ENCODE measurements around the gene EPHA3. TPM values are rescaled to one million over a fixed set of nuclear protein-coding genes. Genes with fewer than 3 reads are reported as not detected.

The EPHA3 gene
- total and polyA plus RNA-seq, 11 donors: 1.0 to 9.4 (median 3.5) TPM

DNA sequence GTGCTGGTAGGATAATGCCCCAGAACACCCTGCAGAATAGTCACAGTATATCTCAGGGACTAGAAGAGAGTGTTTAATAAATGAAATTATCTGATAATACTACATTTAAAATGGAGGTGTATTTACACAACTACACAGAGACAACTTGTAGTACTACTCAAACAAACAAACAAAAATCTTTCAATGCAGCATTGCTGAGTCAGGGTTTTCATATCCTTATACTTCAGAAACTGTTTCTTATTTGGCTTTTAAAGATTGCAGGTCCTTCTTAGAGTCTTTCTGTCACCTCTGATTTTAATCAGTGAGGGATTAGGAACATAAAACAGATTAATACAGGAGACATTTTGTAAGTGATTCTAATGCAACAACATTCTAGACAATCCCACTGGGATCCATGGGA, 57.4 kb downstream of the EPHA3 start:
- DNase-seq (no peak), ATAC-seq (no peak)
- Histone ChIP-seq H3K27me3 (no peaks in the 10 kb centered on the region), H3K27ac (no peak overlapping the region), H3K36me3 (no peaks in the 10 kb centered on the region), H3K4me3 (no peak overlapping the region), H3K9me3 (no peaks in the 10 kb centered on the region), H3K4me1 (peaks cover 0 to 9% (median 0%) of the 10 kb centered on the region in 12 donors)
- no peak for TF ChIP-seq POLR2A (IDR thresholded peaks at IDR 0.05)
- TF ChIP-seq, protein P1, sequence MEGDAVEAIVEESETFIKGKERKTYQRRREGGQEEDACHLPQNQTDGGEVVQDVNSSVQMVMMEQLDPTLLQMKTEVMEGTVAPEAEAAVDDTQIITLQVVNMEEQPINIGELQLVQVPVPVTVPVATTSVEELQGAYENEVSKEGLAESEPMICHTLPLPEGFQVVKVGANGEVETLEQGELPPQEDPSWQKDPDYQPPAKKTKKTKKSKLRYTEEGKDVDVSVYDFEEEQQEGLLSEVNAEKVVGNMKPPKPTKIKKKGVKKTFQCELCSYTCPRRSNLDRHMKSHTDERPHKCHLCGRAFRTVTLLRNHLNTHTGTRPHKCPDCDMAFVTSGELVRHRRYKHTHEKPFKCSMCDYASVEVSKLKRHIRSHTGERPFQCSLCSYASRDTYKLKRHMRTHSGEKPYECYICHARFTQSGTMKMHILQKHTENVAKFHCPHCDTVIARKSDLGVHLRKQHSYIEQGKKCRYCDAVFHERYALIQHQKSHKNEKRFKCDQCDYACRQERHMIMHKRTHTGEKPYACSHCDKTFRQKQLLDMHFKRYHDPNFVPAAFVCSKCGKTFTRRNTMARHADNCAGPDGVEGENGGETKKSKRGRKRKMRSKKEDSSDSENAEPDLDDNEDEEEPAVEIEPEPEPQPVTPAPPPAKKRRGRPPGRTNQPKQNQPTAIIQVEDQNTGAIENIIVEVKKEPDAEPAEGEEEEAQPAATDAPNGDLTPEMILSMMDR (IDR thresholded peaks at IDR 0.05): no peak
- intact Hi-C loops (cut with DNase I): no loop called here

DNA sequence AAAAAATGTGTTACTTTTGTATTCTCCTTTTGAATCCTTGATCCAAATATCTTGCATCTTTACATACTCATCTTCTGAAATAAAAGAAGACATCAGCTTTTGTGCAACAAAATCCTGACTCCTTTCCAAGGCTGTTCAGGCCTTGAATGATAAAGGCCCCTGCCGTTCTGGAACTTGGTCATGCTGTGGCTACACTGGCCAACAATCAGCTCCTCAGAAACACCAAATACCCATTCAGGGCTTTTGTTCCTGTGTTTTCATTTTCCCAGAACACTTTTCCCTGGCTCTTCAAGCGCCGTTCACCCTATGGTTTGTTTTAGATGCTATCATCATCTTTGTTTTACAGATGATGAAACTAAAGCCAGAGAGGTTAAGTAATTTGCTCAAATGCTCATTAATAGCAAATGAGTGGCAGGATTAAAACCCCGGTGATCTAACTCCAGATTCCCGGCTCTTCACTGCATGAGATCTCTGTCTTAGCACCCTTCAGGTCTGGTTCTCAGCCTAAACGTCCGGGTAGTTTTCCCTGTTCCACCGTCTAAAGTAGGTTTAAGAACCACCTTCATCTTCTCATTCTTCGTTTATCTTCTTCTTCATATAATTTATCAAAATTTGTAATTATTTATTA, 58.3 kb downstream of the EPHA3 start:
- Histone ChIP-seq H3K36me3 (no peaks in the 10 kb centered on the region), H3K4me3 (no peak overlapping the region), H3K27me3 (no peaks in the 10 kb centered on the region), H3K9me3 (no peaks in the 10 kb centered on the region), H3K27ac (no peak overlapping the region), H3K4me1 (peaks cover 0 to 9% (median 0%) of the 10 kb centered on the region in 12 donors)
- intact Hi-C loops (cut with DNase I): no loop called here
- 74 to 84% (median 78%) methylated on average over 9 of the region's 9 CpGs for WGBS, 4 donors
- TF ChIP-seq, protein P1 (IDR thresholded peaks at IDR 0.05): no peak
- no peak for TF ChIP-seq POLR2A (IDR thresholded peaks at IDR 0.05)
- DNase-seq (no peak), ATAC-seq (no peak)

DNA sequence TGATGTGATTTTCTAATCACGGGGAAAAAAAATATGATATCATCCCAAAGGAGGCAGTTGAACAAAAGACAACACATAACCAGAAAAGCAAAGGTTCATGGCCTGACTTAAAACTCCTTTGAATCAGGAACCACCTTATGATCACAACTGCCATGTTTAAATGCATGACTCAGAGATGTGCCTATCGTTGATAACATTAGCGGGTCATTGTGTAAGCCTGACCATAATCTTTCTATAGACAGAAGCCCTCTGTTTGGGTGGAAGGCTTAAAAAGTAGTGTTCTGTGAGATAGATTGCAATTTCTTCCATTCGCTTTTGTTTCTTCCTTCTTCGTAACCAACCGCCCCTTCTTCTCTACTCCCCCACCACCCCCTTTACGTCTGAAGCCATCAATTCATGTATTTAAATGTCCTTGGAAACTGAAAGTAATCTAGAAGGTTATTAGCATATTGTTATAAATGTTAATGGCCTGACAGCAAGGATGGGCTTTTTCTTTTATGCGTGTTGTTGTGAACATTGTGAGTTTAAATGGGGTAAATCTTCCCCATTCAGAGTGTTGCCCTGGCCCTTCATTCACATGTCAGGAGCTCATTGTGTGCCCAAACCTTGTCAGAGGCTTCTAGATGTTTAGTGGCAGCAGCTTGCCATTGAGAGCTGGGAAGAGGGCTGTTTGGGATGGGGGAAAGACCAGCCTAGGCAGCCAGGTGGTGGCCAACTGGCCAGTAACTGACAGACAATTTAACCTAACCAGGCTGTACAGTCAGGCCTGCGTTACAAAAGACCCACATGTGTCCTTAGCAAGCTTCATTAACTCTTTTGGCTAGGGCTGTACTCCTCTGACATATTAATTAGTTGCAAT, 64.5 kb downstream of the EPHA3 start:
- Histone ChIP-seq H3K27me3 (no peaks in the 10 kb centered on the region), H3K9me3 (no peaks in the 10 kb centered on the region), H3K36me3 (no peaks in the 10 kb centered on the region), H3K4me1 (peaks cover 0 to 2% (median 0%) of the 10 kb centered on the region in 12 donors), H3K4me3 (no peak overlapping the region), H3K27ac (no peak overlapping the region)
- intact Hi-C loops (cut with DNase I): loop anchor here in 1 of 10 donors (2.0 kb wide), 1 partner anchor 55 kb away; no protein-coding TSS in a partner anchor
- DNase-seq: no peak
- ATAC-seq: no peak
- WGBS, 4 donors: 84 to 88% (median 86%) methylated on average over 9 of the region's 9 CpGs
- TF ChIP-seq, protein P1 (IDR thresholded peaks at IDR 0.05): no peak
- no peak for TF ChIP-seq POLR2A (IDR thresholded peaks at IDR 0.05)

DNA sequence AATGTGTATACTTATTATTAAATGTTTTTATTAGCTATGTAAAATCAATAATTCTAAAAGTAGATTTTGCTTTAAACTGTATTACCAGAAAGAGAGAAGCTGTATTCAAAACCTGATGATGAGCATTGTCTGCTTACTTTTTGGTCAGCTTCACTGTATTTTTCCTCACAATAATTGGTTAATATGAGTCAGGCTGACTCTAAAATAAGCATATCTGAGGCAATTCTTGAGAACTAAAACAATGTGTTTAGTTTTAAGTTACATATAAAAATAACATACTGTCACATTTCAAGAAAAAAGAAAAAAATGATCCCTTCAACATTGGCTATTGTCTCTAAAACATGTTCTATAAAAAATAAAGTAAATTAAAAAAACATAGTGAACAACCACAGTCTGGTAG, 66.1 kb downstream of the EPHA3 start:
- no peak for TF ChIP-seq POLR2A (IDR thresholded peaks at IDR 0.05)
- TF ChIP-seq, protein P1 (IDR thresholded peaks at IDR 0.05): no peak
- intact Hi-C loops (cut with DNase I): no loop called here
- no peak for ATAC-seq

More for the DNA sequence above, 66.1 kb downstream of the EPHA3 start:
- Histone ChIP-seq H3K27ac (no peak overlapping the region), H3K4me3 (no peak overlapping the region), H3K9me3 (no peaks in the 10 kb centered on the region), H3K36me3 (no peaks in the 10 kb centered on the region), H3K27me3 (no peaks in the 10 kb centered on the region), H3K4me1 (peaks cover 0 to 4% (median 0%) of the 10 kb centered on the region in 12 donors)
- no peak for DNase-seq
